Measurements from ENCODE around the gene TRIM6. TPM values are rescaled to one million over a fixed set of nuclear protein-coding genes. Genes with fewer than 3 reads are reported as not detected.
A peak's percentile ranks its signal among the peaks of the same experiment; 100 is the strongest.

Gene TRIM6, protein sequence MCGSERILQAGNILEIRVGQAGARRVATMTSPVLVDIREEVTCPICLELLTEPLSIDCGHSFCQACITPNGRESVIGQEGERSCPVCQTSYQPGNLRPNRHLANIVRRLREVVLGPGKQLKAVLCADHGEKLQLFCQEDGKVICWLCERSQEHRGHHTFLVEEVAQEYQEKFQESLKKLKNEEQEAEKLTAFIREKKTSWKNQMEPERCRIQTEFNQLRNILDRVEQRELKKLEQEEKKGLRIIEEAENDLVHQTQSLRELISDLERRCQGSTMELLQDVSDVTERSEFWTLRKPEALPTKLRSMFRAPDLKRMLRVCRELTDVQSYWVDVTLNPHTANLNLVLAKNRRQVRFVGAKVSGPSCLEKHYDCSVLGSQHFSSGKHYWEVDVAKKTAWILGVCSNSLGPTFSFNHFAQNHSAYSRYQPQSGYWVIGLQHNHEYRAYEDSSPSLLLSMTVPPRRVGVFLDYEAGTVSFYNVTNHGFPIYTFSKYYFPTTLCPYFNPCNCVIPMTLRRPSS
- 1 to 10 TPM; 2.1 to 2.6 TPM for total RNA-seq

DNA sequence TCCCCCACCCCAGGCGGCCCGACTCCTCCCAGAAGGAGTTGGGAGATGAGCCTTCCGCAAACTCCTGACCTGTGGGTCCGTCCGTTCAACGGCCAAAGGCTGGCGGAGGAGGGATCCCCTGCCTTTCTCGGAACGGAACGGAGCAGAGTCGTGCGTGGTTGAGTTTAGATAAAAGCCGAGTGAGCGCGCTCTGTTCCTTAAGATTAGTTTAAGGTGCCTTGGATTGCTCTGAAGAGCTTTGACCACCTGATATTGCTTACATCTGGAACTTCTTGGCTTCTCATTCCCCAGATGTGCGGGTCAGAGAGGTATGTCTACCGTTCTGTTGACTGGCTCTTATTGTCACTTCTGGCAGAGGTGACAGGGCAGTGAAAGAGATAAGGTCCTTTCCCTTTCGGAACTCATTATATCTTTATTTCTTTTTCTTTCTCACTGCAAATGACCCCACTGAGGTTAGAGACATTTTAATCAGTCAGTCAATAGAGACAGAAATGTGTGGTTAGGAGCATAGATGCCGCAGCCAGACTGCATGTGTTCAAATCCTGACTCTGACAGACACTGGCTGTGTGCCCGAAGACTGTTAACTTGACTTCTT lies at the start of gene TRIM6:
Gene TRIM6, plus strand, starts transcription at position 31 of the 595 bp plus-strand sequence. Its CDS starts 261 bp downstream, at position 292.
- Mint-ChIP-seq H3K27me3 (ENCODE audit: low read depth) (no peaks in the 10 kb centered on the region), H3K27ac (no peak within 1 kb of the TSS), H3K4me3 (peak within 1 kb of the TSS; percentile 79), H3K36me3 (ENCODE audit: low read depth) (no peaks in the 10 kb centered on the region), H3K9me3 (no peaks in the 10 kb centered on the region), H3K4me1 (ENCODE audit: low read depth) (peaks cover 6% of the 10 kb centered on the region)
- peak; percentile 49 for DNase-seq
- CTCF ChIA-PET = interaction anchor here (1.0 kb wide), 1 partner anchor 17 kb away, joined by 3 read pairs; no protein-coding TSS in a partner anchor
- intact Hi-C loops (cut with micrococcal nuclease) = no loop called here

DNA sequence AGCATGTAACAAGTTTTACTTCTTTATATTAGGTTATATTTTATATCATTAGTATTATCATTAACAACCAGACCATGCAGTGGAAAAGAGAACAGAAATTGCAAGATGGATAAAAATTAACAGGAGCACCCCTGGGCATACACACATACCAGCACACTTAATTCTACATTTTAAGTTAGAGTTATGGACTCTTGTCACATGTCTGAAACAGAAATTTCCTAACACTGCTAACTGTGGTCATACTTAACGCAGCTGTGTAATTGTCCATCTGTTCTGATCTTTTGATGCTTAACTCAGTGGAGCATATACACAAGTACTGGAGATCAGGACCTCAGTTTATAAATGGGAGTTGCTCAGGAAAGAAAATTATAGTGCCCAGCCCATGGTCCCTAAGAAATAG lies 48.5 kb upstream of the TRIM6 start:
- Mint-ChIP-seq H3K27me3 (ENCODE audit: low read depth) (no peaks in the 10 kb centered on the region), H3K27ac (no peak overlapping the region), H3K4me1 (ENCODE audit: low read depth) (no peaks in the 10 kb centered on the region), H3K9me3 (no peaks in the 10 kb centered on the region), H3K36me3 (ENCODE audit: low read depth) (no peaks in the 10 kb centered on the region), H3K4me3 (no peak overlapping the region)
- no peak for DNase-seq
- CTCF ChIA-PET = no interaction called here
- intact Hi-C loops (cut with micrococcal nuclease) = no loop called here

DNA sequence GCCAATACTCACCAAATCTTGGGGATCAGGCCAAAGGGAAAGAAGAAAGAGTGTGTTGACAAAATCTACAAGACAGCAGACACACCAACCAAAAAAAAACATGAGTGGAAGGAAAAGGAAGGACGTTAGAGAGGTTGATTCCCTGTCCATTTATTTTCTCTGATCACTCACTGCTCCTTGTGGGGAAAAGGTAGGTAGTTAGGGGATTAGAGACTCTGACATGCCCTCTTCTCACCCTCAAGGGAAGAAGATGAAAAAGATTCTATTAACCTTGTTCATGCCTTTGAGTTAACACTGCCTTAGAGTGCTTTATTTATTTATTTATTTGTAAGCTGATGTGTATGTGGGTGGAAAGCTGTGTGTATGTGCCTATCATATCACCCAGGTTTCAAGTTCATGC lies 48.0 kb upstream of the TRIM6 start, which contains the start of gene OR52H1:
Gene OR52H1, minus strand, starts transcription at position 101 of the 400 bp plus-strand sequence. CDS start 3,035 bp downstream, outside the sequence.
- Mint-ChIP-seq H3K36me3 (ENCODE audit: low read depth) (no peaks in the 10 kb centered on the region), H3K4me1 (ENCODE audit: low read depth) (no peaks in the 10 kb centered on the region), H3K4me3 (no peak within 1 kb of the TSS), H3K9me3 (no peaks in the 10 kb centered on the region), H3K27ac (no peak within 1 kb of the TSS), H3K27me3 (ENCODE audit: low read depth) (no peaks in the 10 kb centered on the region)
- CTCF ChIA-PET = no interaction called here
- DNase-seq = no peak
- intact Hi-C loops (cut with micrococcal nuclease) = no loop called here

DNA sequence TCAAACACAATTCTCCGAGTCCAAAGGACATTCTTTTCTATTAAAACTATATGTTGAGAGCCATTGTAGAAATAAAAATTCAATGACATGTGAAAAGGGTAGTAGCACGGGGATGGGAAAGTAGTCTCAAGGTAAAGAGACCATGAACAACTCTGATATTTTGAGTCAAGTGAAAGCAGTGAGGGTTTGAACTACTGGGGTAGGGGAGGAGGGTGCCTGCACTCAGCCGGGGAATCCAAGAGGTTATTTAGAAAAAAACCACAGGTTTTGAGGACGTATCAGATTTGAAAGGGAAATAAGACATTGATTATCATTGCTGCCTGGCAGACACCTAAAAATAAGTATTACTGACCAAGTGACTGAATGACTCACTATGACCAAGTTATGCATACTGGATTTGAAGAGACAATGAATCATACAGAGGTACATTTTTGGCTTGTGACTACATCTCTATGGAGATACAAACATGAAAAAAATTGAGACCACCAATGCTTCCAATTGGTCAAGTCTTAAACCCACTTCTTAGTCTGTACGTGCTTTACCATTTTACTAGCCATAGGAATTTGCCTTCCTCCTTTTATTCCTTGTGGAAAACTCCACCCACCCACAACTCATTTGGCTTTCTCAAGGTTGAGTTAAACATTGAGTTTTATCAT lies 45.9 kb upstream of the TRIM6 start:
- no peaks in the 10 kb centered on the region for H3K9me3 Mint-ChIP-seq
- H3K27me3 Mint-ChIP-seq (ENCODE audit: low read depth) = no peaks in the 10 kb centered on the region
- no peak overlapping the region for H3K4me3 Mint-ChIP-seq
- CTCF ChIA-PET = no interaction called here
- H3K36me3 Mint-ChIP-seq (ENCODE audit: low read depth) = no peaks in the 10 kb centered on the region
- H3K27ac Mint-ChIP-seq = no peak overlapping the region
- H3K4me1 Mint-ChIP-seq (ENCODE audit: low read depth) = no peaks in the 10 kb centered on the region
- intact Hi-C loops (cut with micrococcal nuclease) = loop anchor here (5.0 kb wide), 1 partner anchor 73 kb away; no protein-coding TSS in a partner anchor
- DNase-seq = no peak

DNA sequence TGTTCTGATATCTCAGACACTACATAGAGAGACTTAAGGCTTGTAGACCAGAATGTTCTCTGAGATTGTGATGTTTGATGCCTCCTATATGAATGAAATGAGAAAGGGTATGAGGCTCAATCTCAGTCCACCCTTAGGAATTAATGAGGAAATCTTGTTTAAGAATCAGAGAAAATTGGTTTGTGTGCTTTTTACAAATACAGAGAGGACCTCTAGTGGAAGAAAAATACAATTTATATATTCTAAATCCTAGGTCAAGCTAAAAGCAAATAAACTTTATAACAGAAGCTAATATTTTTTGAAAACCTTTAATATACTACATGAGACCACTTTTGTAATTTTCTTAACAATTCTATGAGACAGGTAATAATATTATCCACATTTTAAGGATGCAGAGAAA lies 43.1 kb upstream of the TRIM6 start:
- H3K27me3 Mint-ChIP-seq (ENCODE audit: low read depth) = no peaks in the 10 kb centered on the region
- CTCF ChIA-PET = no interaction called here
- H3K9me3 Mint-ChIP-seq = no peaks in the 10 kb centered on the region
- DNase-seq = no peak
- intact Hi-C loops (cut with micrococcal nuclease) = loop anchor here (5.0 kb wide), 1 partner anchor 76 kb away; no protein-coding TSS in a partner anchor
- no peak overlapping the region for H3K4me3 Mint-ChIP-seq
- no peak overlapping the region for H3K27ac Mint-ChIP-seq
- H3K36me3 Mint-ChIP-seq (ENCODE audit: low read depth) = no peaks in the 10 kb centered on the region
- no peaks in the 10 kb centered on the region for H3K4me1 Mint-ChIP-seq (ENCODE audit: low read depth)

DNA sequence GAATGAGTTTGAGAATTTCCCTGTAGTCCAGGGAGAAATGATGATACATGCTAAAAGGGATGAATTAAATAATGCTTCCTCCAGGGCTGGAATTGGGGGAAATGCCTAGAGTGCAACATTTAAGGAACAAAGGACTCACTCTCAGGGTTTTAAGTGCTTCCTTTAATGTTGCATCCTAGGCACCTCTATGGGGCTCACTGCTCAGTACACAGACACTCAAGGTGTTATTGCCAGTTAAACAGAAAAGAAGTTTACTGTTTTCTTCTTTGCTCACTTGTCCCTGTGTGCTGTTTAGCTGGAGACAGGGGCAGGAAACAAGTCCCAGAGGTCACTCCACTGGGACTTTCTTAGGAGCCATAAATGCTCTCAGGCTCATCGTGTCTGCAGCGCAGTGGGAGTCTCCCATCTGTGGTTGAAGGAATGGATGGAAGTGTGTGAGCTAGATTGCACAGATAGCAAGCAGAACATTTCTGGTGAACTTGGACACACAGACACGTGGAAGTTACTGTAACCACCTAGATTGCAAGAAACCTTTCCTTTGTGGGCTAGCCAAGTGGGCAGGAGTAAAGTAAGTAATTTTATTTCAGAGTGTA lies 39.7 kb upstream of the TRIM6 start:
- peaks cover 6% of the 10 kb centered on the region for H3K27me3 Mint-ChIP-seq (ENCODE audit: low read depth)
- H3K4me1 Mint-ChIP-seq (ENCODE audit: low read depth) = no peaks in the 10 kb centered on the region
- CTCF ChIA-PET = no interaction called here
- H3K4me3 Mint-ChIP-seq = no peak overlapping the region
- intact Hi-C loops (cut with micrococcal nuclease) = no loop called here
- H3K36me3 Mint-ChIP-seq (ENCODE audit: low read depth) = no peaks in the 10 kb centered on the region
- H3K27ac Mint-ChIP-seq = no peak overlapping the region
- H3K9me3 Mint-ChIP-seq = no peaks in the 10 kb centered on the region
- DNase-seq = no peak

DNA sequence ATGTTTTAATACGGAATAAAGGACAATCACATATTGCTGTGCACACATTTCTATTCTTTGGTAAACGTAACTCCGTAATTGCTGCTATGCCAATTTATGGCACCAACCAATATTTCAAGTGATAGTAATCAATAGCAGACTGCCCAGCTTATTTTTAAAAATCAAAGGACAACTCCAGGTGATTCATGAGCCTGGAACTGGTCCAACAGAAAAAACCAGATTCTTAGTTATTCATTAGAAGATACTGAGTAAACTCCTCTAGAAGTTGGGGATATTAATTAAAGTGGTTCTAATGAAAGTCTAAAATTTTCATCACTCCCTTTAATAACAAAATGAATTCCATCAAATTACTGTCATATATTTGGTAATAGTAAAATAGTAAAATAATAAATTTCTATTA lies 38.7 kb upstream of the TRIM6 start:
- Mint-ChIP-seq H3K27me3 (ENCODE audit: low read depth) (peaks cover 6% of the 10 kb centered on the region), H3K27ac (no peak overlapping the region), H3K4me3 (no peak overlapping the region), H3K36me3 (ENCODE audit: low read depth) (no peaks in the 10 kb centered on the region), H3K9me3 (no peaks in the 10 kb centered on the region), H3K4me1 (ENCODE audit: low read depth) (no peaks in the 10 kb centered on the region)
- CTCF ChIA-PET = interaction anchor here (0.7 kb wide), 1 partner anchor 127 kb away, joined by 4 read pairs; no protein-coding TSS in a partner anchor
- no peak for DNase-seq
- intact Hi-C loops (cut with micrococcal nuclease) = no loop called here

DNA sequence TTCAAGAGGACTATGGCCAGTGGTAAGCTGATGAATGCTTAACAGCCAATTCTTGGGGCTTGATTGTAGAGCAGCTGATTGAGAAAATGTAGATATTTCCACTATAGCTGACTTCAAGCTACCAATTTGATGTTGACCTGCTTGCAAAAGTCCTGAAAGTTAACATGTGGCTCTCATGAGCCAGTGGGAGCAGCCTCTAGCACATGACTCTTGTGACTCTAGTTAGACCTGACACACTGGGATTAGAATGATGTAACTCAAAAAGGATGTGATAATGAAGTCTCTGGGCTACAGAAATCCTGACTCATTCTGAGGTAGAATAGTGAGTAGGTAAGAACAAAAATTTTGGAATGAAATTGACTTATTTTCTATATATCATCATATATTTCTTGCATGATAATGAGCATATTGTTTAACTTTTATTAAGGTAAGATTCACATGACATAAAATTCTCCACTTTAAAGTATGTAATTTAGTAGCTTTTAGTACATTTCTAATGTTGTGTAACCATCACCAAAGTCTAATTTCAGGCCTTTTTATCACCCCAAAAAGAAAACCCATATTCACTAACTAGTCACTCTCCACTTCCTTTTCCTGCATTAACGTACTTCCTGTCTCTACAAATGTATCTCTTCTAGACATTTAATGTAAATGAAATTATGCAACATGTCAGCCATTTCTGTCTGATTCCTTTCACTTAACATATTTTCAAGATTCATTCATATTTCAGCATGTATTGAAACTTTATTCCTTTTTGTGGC lies 32.0 kb upstream of the TRIM6 start:
- intact Hi-C loops (cut with micrococcal nuclease) = no loop called here
- no peak for DNase-seq
- Mint-ChIP-seq H3K9me3 (peaks cover 2% of the 10 kb centered on the region), H3K4me1 (ENCODE audit: low read depth) (peaks cover 5% of the 10 kb centered on the region), H3K27ac (no peak overlapping the region), H3K36me3 (ENCODE audit: low read depth) (no peaks in the 10 kb centered on the region), H3K27me3 (ENCODE audit: low read depth) (peaks cover 6% of the 10 kb centered on the region), H3K4me3 (no peak overlapping the region)
- CTCF ChIA-PET = no interaction called here

DNA sequence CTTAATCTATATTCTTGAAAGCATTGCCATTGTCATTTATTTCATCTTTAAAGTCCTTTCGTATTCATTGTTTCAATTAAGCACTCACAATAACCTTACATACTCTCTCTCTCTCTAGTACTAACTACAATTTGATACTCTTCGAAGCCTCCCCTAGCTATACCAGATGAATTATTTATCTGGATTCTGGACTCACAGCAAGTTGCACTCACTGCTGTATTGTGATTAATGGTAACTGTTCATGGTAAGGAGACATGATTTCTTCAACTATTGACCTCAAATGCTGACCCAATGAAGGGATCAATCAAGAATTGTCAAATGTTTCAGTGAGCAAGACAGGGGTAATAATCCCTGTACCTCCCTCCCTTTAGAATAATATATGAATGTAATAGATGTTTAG lies 21.8 kb upstream of the TRIM6 start:
- Mint-ChIP-seq H3K4me1 (ENCODE audit: low read depth) (no peaks in the 10 kb centered on the region), H3K4me3 (no peak overlapping the region), H3K27me3 (ENCODE audit: low read depth) (no peaks in the 10 kb centered on the region), H3K27ac (no peak overlapping the region), H3K9me3 (no peaks in the 10 kb centered on the region), H3K36me3 (ENCODE audit: low read depth) (no peaks in the 10 kb centered on the region)
- intact Hi-C loops (cut with micrococcal nuclease) = no loop called here
- CTCF ChIA-PET = no interaction called here
- DNase-seq = no peak

DNA sequence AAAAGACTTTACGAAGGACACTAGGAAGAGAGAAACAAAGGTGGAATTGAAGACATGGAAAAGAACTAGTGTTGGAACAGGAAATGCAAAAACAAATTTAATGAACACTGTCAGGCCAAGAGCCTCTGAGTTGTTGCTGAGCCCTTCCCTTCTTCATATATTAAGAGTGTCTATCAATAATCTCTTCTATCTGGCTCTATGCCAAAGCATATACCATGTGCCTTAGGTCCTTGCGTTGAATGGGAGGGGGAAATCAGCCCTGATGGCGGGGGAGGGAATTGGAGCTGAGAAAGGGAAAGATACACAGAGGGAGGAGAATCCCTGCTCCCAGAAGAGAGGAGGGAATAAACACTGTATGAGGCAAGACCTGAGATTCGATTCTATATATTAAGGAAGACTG lies 21.3 kb upstream of the TRIM6 start:
- intact Hi-C loops (cut with micrococcal nuclease) = no loop called here
- CTCF ChIA-PET = no interaction called here
- no peak overlapping the region for H3K4me3 Mint-ChIP-seq

DNA sequence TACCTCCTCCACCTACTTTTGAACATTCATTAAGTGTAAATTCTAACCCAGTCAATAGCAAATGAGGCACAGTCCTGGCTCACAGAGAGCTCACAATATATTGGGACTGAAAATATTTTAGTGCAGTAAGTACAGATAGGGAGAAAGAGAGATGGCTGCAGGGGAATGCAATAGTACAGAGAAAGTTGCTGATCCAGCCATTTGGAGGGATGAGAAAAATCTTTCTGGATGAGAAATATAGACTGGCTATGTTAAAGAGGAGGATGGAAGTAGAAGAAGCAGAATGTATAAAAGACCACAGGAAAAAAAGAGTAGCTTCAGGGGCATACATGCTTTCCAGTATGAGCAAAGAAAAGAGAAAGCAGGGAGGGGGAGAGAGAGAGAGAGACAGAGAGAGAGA lies 19.3 kb upstream of the TRIM6 start:
- Mint-ChIP-seq H3K36me3 (ENCODE audit: low read depth) (no peaks in the 10 kb centered on the region), H3K27me3 (ENCODE audit: low read depth) (no peaks in the 10 kb centered on the region), H3K9me3 (no peaks in the 10 kb centered on the region), H3K27ac (no peak overlapping the region), H3K4me1 (ENCODE audit: low read depth) (no peaks in the 10 kb centered on the region), H3K4me3 (no peak overlapping the region)
- CTCF ChIA-PET = no interaction called here
- DNase-seq = no peak
- intact Hi-C loops (cut with micrococcal nuclease) = no loop called here

More for the DNA sequence above, 21.3 kb upstream of the TRIM6 start:
- DNase-seq = no peak
- H3K27me3 Mint-ChIP-seq (ENCODE audit: low read depth) = no peaks in the 10 kb centered on the region
- no peaks in the 10 kb centered on the region for H3K36me3 Mint-ChIP-seq (ENCODE audit: low read depth)
- H3K4me1 Mint-ChIP-seq (ENCODE audit: low read depth) = no peaks in the 10 kb centered on the region
- no peak overlapping the region for H3K27ac Mint-ChIP-seq
- no peaks in the 10 kb centered on the region for H3K9me3 Mint-ChIP-seq

DNA sequence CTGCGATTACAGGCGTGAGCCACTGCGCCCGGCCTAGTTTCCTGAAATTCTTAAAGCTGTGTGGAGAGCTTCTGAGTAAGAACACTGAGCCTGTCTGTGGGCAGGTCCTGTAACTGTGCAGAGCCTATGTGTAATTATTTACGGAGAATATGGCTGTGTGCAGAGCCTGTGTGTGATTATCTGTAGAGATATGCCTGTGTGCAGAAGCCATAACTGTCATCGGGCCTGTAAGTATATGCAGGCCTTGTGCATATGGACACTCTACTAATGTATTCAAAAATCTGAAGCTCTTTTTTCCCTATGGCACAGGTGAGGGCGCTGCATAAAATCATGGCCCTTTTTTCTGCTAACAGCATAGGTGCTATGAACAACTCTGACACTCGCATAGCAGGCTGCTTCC lies 15.9 kb upstream of the TRIM6 start, which contains the start of gene OR52B6:
Gene OR52B6, plus strand, starts transcription at position 301 of the 400 bp plus-strand sequence. Its CDS starts 0 bp downstream, at position 301.
- no peaks in the 10 kb centered on the region for H3K27me3 Mint-ChIP-seq (ENCODE audit: low read depth)
- H3K36me3 Mint-ChIP-seq (ENCODE audit: low read depth) = no peaks in the 10 kb centered on the region
- CTCF ChIA-PET = no interaction called here
- H3K4me1 Mint-ChIP-seq (ENCODE audit: low read depth) = no peaks in the 10 kb centered on the region
- no peak within 1 kb of the TSS for H3K4me3 Mint-ChIP-seq
- no peak for DNase-seq
- H3K9me3 Mint-ChIP-seq = no peaks in the 10 kb centered on the region
- no peak within 1 kb of the TSS for H3K27ac Mint-ChIP-seq
- intact Hi-C loops (cut with micrococcal nuclease) = no loop called here
